Measurements from ENCODE around the gene BCR. TPM values are rescaled to one million over a fixed set of nuclear protein-coding genes. Genes with fewer than 3 reads are reported as not detected.

BCR gene
- total and polyA plus RNA-seq, 10 donors, result 15.2 to 64.8 (median 50.7) TPM

GRCh38 chr22:23207729-23208393 is 27.6 kb downstream of the BCR start:
- no peaks in the 10 kb centered on the region for H3K9me3 ChIP-seq
- H3K27me3 ChIP-seq (replicated peaks in 1 of 7), result no peaks in the 10 kb centered on the region
- no peak for TF ChIP-seq CTCF (IDR thresholded peaks at IDR 0.05 in 8 of 11, conservative IDR thresholded peaks at IDR 0.05 in 3 of 11)
- TF ChIP-seq POLR2A (IDR thresholded peaks at IDR 0.05), result no peak
- peak in 2 of 3 donors; percentile 24 to 38 for TF ChIP-seq POLR2AphosphoS5 (IDR thresholded peaks at IDR 0.05)
- WGBS, 5 donors, result 69 to 81% (median 78%) methylated on average over 11 of the region's 11 CpGs
- H3K36me3 ChIP-seq, result peaks cover 0 to 47% (median 5%) of the 10 kb centered on the region in 6 donors
- intact Hi-C loops (cut with DNase I; ENCODE audit: low total_unique reads), result no loop called here
- H3K27ac ChIP-seq, result no peak overlapping the region
- H3K4me1 ChIP-seq, result peaks cover 5 to 86% (median 28%) of the 10 kb centered on the region in 6 donors
- peak; percentile 72 for DNase-seq
- no peak overlapping the region for H3K4me3 ChIP-seq

- Histone ChIP-seq H3K4me1 (peaks cover 19 to 86% (median 44%) of the 10 kb centered on the region in 6 donors), H3K27ac (no peak overlapping the region), H3K36me3 (peaks cover 0 to 29% (median 0%) of the 10 kb centered on the region in 6 donors), H3K9me3 (no peaks in the 10 kb centered on the region), H3K4me3 (no peak overlapping the region), H3K27me3 (replicated peaks in 1 of 7) (no peaks in the 10 kb centered on the region)
- 72 to 78% (median 75%) methylated on average over 6 of the region's 6 CpGs for WGBS, 5 donors
- no peak for DNase-seq
- no peak for TF ChIP-seq CTCF (IDR thresholded peaks at IDR 0.05 in 8 of 11, conservative IDR thresholded peaks at IDR 0.05 in 3 of 11)
- no peak for TF ChIP-seq POLR2A (IDR thresholded peaks at IDR 0.05)
- no peak for TF ChIP-seq POLR2AphosphoS5 (IDR thresholded peaks at IDR 0.05)
- intact Hi-C loops (cut with DNase I; ENCODE audit: low total_unique reads), result no loop called here
Measured at GRCh38 chr22:23210428-23211170, 30.3 kb downstream of the BCR start.

GRCh38 chr22:23211622-23212021 is 31.3 kb downstream of the BCR start:
- TF ChIP-seq CTCF (IDR thresholded peaks at IDR 0.05 in 8 of 11, conservative IDR thresholded peaks at IDR 0.05 in 3 of 11), result no peak
- no peaks in the 10 kb centered on the region for H3K9me3 ChIP-seq
- peaks cover 0 to 24% (median 0%) of the 10 kb centered on the region in 6 donors for H3K36me3 ChIP-seq
- no peak overlapping the region for H3K27ac ChIP-seq
- H3K4me3 ChIP-seq, result no peak overlapping the region
- H3K4me1 ChIP-seq, result peaks cover 26 to 91% (median 54%) of the 10 kb centered on the region in 6 donors
- DNase-seq, result peak; percentile 32
- intact Hi-C loops (cut with DNase I; ENCODE audit: low total_unique reads), result no loop called here
- H3K27me3 ChIP-seq (replicated peaks in 1 of 7), result no peaks in the 10 kb centered on the region
- WGBS, 5 donors, result 86 to 100% (median 93%) methylated on average over 3 of the region's 3 CpGs
